DMS53 treated with DMSO at 0.1 percent for 48 hours (cell line): ENCODE measurements around the gene MLNR.

ENCODE experiments used
- DNase-seq: peaks from one replicate; lab custom pipeline; 2025; ENCODE audit not compliant: unreplicated experiment; lab: John Stamatoyannopoulos, UW

Gene MLNR

DNA sequence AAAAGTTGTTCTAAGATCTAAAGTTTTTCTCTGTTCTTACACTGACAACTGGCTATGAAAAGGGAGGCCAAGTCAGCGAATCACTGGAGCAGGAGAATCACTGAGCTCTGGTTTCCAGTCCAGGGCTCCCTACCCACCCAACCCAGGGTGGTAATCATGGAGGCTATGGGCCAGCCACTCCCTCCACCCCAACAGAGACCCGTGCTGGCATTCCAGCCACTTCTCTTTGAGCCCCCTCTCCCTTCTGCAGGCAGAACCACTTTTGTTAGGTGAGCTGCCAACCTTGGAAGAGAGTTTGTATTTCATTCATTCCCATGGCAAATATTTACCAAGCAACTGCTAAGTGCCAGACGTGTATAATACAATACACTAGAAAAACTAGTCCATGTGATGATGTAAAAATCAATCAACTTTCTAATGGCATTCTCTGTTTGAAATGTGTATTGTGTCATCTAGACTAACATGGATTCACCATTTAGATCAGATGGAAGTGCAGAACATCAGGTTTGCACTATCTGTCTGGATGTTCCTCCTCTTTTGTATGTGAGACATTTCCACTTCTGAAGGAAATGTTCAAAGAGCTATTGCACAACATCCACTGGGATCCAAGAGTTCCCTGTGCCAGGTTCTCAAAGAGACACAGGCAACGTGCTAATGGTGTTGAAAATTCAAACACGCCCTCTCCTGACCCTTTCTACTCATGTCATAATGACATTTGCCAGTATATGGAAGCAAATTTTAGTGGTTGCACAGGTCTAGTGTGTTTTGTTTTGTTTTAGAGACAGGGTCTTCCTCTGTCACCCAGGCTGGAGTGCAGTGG lies 5.3 kb downstream of the MLNR start:
- no peak for DNase-seq

- no peak for DNase-seq
Observed at GRCh38 chr13:49226613-49227012, 6.5 kb downstream of the MLNR start.

GRCh38 chr13:49234741-49235140 lies 14.6 kb downstream of the MLNR start:
- no peak for DNase-seq

DNA sequence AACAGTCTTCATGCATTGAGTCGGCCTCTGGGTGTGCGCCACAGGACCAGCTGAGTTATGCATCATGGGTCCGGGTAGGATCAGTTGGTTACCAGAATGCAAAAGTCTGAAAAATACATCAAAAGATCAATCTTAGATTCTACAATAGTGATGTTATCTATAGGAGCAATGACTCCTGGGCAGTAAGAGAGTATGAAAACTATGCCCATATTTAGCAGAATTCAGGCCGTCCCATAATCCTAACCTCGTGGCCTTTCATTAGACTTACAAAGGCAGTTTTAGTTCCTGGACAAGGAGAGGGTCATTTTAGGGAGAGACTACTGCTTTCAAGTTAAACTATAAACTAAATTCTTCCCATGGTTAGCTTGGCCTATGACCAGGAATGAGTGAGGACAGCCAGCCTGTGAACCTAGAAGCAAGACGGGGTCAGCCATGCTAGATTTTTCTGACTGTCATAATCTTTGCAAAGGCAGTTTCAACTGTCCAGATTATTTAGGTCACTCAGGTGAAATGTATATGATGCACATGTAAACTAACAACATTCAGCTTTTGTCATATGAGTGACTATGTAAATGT lies 15.8 kb downstream of the MLNR start:
- no peak for DNase-seq

DNA sequence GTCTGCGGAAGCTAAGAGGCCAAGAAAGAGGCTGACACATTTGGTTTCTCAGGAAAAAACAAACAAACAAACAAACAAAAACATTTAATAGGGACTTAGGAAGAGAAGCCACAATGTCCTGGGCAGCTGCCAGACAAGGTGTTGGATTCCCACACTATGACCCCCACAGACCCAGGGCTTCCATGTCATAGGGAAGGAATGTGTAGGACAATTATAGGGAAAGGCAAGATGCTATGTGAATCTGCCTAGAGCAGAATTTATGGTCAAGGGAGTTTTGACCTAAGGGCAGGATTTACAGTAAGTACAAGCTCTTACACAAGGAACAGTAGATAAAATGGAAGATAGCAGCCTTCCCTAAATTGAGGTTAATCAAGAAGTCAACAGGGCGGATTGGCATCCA lies 18.5 kb downstream of the MLNR start:
- DNase-seq = no peak

GRCh38 chr13:49240017-49240416 lies 19.9 kb downstream of the MLNR start:
- no peak for DNase-seq

GRCh38 chr13:49241296-49241695 lies 21.2 kb downstream of the MLNR start:
- no peak for DNase-seq

DNA sequence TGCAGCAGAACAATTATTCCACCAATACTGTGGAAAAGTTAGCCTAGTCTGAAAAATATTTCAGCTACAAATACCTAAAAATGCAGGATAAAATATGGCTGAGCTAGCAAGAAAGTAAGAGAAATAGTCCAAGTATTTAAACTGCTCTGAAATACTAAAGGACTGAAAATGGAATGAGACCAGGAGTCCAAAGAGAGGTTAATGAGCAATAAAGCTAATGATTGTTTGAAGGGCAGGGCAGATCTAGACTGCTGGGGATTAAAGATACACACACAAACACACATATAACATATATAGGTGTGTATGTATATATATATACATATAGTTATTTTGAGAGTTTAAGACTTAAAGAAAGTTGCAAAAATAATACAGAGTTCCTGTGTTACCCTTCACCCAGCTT lies 25.0 kb downstream of the MLNR start:
- DNase-seq = no peak

DNA sequence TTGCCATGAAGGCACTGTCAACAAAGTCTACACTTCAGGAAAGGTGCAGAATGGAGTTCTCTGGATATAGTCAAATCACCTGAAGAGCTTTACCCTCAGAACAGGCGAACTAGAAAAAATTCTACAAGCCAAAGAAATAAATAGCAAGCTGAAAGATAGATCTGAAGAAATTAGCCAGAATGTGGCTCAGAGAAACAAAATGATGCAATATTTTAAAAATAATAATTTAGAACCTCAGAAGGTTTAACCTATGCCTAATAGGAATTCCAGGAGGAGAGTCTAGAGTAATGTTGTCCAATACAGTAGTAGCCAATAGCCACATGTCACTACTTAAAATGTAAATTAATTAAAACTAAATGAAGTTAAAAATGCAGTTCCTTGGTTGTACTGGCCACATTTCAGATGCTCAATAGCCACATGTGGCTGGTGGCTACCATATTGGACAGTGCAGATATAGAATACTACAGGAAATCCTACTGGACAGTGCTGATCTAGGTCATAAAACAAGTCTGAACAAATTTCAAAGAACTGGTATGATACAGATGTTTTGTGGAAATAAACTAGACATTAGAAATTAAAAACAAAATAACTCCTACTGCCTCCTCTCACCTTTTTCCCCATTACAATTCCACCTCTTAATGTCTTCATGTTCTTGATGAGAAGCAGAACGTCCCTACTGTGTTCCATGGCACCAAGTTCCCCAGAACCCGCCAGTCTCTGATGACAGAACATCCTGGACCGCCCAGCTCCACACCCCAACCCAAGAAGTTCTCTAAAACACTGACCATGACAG lies 26.9 kb downstream of the MLNR start:
- no peak for DNase-seq

DNA sequence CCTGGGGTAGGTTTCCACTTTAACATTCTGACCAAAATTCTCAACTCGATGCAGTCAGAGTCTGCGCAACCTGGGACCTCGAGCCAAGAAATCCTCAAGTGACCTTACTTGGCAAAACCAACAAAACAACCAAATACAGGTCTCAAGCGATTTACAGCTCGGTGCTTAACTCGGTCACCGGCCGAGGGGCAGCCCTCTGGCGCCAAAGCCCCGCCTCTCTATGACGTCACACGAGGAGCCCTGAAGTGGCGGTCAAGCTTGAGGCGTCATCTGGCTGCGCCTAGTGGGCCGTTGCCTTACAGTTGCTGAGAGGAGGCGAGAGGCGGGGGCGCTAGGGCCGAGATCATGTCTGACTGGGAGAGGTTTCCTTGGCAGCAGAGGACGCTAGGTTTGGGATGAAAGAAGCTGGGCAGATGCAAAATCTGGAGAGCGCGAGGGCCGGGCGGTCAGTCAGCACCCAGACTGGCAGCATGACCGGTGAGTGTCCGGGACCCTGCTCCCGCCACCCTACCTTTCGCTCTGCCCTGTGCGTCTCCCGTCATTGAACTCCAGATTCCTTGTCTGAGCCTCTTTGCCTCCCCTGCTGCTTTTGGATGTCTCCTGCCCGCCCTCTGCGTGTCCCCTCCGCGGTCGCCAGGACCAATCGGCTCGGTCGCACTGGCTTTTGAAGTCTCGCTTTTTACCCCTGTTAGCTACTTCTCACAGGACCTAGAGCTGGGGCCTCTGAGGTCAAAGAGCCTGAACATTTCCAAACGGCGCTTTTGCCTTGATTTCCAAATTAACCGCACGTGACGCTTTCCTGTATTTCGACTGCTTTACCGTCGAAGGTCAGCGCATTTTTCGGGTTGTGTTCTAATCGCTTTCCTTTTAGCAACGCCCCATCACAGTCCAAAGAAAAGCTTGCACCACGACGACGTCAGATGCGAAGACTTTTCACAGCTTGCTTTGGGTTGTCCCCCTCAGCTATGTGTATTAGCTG lies 27.8 kb downstream of the MLNR start, which contains the start of gene CDADC1:
Gene CDADC1 (plus strand): TSS at position 283 of the 979 bp plus-strand sequence. CDS start 113 bp downstream, at position 396.
- peak; percentile 31 for DNase-seq

- DNase-seq = peak; percentile 15
Observed at GRCh38 chr13:49248622-49249002, 28.5 kb downstream of the MLNR start.

DNA sequence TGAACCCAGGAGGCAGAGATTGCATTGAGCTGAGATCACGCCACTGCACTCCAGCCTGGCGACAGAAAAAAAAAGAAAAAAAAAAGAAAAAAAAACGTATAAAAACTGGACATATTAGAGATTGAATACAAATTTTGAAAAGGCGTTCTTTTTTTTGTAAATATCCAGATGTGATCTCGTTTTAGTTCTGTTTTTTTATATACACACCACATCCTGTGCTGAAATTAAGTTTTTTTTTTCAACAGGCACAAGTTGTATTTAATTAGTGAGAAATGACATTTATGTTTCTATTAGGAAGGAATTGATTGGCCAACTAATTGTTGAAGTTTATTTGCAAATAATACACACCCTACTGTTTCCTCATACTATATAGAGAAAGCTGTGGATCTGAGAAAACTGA lies 31.2 kb downstream of the MLNR start:
- no peak for DNase-seq

DNA sequence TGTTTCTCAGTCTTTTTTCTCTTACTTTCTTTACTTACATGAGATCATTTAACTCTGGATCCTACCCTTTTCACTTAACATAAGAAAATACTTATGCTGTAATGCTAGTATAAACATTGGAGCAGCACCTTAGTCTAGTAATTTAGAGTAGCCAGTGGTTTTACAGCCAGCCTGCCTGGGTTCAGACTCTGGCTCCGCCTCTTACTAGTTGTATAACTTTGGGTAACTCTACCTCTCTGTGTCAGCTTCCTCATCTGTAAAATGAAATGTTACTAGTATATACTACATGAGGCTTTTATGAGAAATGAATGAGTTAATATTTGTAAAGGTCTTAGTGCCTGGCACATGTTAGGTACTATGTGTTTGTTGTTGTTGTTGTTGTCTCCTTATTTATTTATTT lies 33.2 kb downstream of the MLNR start:
- no peak for DNase-seq

DNA sequence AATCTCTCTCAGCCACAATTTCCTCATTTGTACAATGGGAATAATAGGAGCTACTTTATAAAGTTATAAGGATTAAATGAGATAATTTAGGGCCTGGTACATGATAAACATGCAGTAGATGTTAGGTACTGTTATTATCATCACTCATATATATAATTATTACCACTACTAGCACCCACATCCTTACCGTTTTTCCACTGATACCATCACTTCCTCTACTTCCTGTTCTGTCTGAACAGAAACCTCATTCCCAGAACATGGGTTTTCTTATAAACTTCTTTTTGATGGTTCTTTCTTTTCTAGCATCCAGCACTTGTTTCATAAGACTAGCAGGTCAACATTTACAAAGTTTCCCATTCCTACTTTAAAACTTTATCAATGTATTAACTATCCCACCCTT lies 33.9 kb downstream of the MLNR start:
- no peak for DNase-seq

DNA sequence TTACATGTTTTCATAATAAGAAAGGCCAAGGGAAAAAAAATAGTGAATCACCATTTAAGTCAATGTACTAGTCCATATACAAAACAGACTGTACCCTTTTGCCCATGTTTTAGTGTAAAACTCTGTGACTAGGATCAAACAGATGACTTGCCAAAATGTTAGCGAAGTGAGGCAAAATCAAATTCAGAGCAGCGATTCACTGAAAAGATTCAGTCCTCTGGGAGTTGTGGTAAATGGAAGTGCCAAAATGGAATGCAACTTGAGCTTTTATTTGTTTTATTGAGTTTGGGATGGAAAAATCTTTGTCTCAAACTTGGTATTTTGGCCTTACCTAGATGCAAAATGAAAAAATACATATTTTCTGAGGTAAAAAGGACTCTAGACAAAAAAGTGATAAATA lies 36.7 kb downstream of the MLNR start:
- no peak for DNase-seq

- DNase-seq = no peak
Observed at GRCh38 chr13:49258089-49258796, 38.1 kb downstream of the MLNR start.

DNA sequence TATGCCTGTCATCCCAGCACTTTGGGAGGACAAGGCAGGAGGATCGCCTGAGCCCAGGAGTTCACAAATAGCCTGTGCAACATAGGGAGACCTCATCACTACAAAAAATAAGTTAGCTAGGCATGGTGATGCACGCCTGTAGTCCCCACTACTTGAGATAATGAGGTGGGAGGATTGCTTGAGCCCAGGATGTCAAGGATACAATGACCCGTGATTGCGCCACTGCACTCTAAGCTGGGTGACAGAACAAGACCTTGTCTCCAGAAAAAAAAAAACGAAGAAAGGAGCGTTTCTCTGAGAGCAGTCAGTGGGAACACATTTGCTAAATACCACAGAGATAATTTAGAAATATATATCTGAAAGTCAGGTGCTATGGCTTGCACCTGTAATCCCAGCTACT lies 39.4 kb downstream of the MLNR start:
- no peak for DNase-seq

DNA sequence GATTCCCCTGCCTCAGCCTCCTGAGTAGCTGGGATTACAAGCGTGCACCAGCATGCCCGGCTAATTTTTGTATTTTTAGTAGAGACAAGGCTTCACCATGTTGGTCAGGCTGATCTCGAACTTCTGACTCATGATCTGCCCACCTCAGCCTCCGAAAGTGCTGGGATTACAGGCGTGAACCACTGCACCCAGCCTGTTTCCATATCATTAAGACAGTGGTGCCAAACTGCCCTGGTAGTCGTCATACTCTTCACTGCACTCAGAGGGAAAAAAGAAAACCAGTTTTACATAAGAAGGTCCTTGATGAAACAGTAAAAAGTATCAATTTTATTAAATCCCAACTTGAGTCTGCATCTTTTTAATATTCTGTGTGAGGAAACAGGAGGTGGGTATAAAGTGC lies 42.5 kb downstream of the MLNR start:
- DNase-seq = no peak

GRCh38 chr13:49265822-49266221 lies 45.7 kb downstream of the MLNR start:
- DNase-seq = no peak

GRCh38 chr13:49271264-49271663 lies 51.1 kb downstream of the MLNR start:
- no peak for DNase-seq
